Stomach smooth muscle (tissue), 2 donors: Measurements from ENCODE around the gene GRIK2.

Experiments used
- H3K27ac ChIP-seq: one replicate; pipeline ENCODE4 v1.7.0; 2013; ENCODE audit warnings: mild to moderate bottlenecking, low read length, inconsistent platforms
- H3K27me3 ChIP-seq, 2 donors: one replicate each; pipeline ENCODE4 v1.7.0; 2013; ENCODE audit warnings: low read length in 2 of 2; ENCODE audit not compliant: insufficient read depth in 2 of 2, control insufficient read depth in 1 of 2
- H3K36me3 ChIP-seq, 2 donors: one replicate each; pipeline ENCODE4 v1.7.0; 2013; ENCODE audit warnings: low read length in 2 of 2; ENCODE audit not compliant: control insufficient read depth in 2 of 2, insufficient read depth in 2 of 2
- H3K4me1 ChIP-seq: one replicate; pipeline ENCODE4 v1.7.0; 2013; ENCODE audit warnings: low read length; ENCODE audit not compliant: control insufficient read depth, insufficient read depth
- H3K4me3 ChIP-seq, 2 donors: one replicate each; pipeline ENCODE4 v1.7.0; 2013; ENCODE audit warnings: low read length in 2 of 2
- H3K9ac ChIP-seq, 2 donors: one replicate each; pipeline ENCODE4 v1.7.0; 2013; ENCODE audit warnings: low read length in 2 of 2, mild to moderate bottlenecking in 1 of 2
- H3K9me3 ChIP-seq, 2 donors: one replicate each; pipeline ENCODE4 v1.7.0; 2013; ENCODE audit warnings: low read length in 2 of 2; ENCODE audit not compliant: control insufficient read depth in 2 of 2
- donor health status: healthy.
- donor health status: Pancreatic carcinoma.

The GRIK2 gene

GRCh38 chr6:101655109-101655508 is 261.6 kb downstream of the GRIK2 start:
- no peak overlapping the region for H3K27ac ChIP-seq
- no peak overlapping the region for H3K4me3 ChIP-seq
- H3K36me3 ChIP-seq, result no peaks in the 10 kb centered on the region
- no peak overlapping the region for H3K9ac ChIP-seq
- H3K9me3 ChIP-seq, result no peaks in the 10 kb centered on the region
- no peaks in the 10 kb centered on the region for H3K27me3 ChIP-seq
- no peaks in the 10 kb centered on the region for H3K4me1 ChIP-seq

GRCh38 chr6:101662111-101662897 is 268.8 kb downstream of the GRIK2 start:
- Histone ChIP-seq H3K9me3 (no peaks in the 10 kb centered on the region), H3K4me1 (no peaks in the 10 kb centered on the region), H3K36me3 (no peaks in the 10 kb centered on the region)

GRCh38 chr6:101663100-101663499 is 269.6 kb downstream of the GRIK2 start:
- no peak overlapping the region for H3K9ac ChIP-seq
- H3K36me3 ChIP-seq, result no peaks in the 10 kb centered on the region
- H3K27me3 ChIP-seq, result no peaks in the 10 kb centered on the region
- H3K9me3 ChIP-seq, result no peaks in the 10 kb centered on the region
- no peak overlapping the region for H3K27ac ChIP-seq
- no peak overlapping the region for H3K4me3 ChIP-seq
- no peaks in the 10 kb centered on the region for H3K4me1 ChIP-seq

More at GRCh38 chr6:101662111-101662897, 268.8 kb downstream of the GRIK2 start:
- no peak overlapping the region for H3K27ac ChIP-seq
- H3K9ac ChIP-seq, result no peak overlapping the region
- H3K4me3 ChIP-seq, result no peak overlapping the region
- no peaks in the 10 kb centered on the region for H3K27me3 ChIP-seq

- Histone ChIP-seq H3K36me3 (no peaks in the 10 kb centered on the region), H3K9me3 (no peaks in the 10 kb centered on the region), H3K4me3 (no peak overlapping the region), H3K27ac (no peak overlapping the region), H3K27me3 (no peaks in the 10 kb centered on the region), H3K9ac (no peak overlapping the region), H3K4me1 (no peaks in the 10 kb centered on the region)
Measured at GRCh38 chr6:101666256-101666655, 272.7 kb downstream of the GRIK2 start.

- Histone ChIP-seq H3K27me3 (no peaks in the 10 kb centered on the region), H3K4me1 (no peaks in the 10 kb centered on the region), H3K9ac (no peak overlapping the region), H3K9me3 (no peaks in the 10 kb centered on the region), H3K36me3 (no peaks in the 10 kb centered on the region), H3K4me3 (no peak overlapping the region), H3K27ac (no peak overlapping the region)
Measured at GRCh38 chr6:101668496-101669030, 275.1 kb downstream of the GRIK2 start.

- H3K9ac ChIP-seq, result no peak overlapping the region
- H3K4me1 ChIP-seq, result no peaks in the 10 kb centered on the region
- no peaks in the 10 kb centered on the region for H3K36me3 ChIP-seq
- no peak overlapping the region for H3K4me3 ChIP-seq
- no peaks in the 10 kb centered on the region for H3K9me3 ChIP-seq
- no peak overlapping the region for H3K27ac ChIP-seq
- H3K27me3 ChIP-seq, result no peaks in the 10 kb centered on the region
Measured at GRCh38 chr6:101676187-101676586, 282.7 kb downstream of the GRIK2 start.

GRCh38 chr6:101682937-101683336 is 289.4 kb downstream of the GRIK2 start:
- H3K27me3 ChIP-seq, result no peaks in the 10 kb centered on the region
- no peak overlapping the region for H3K9ac ChIP-seq
- H3K27ac ChIP-seq, result no peak overlapping the region
- H3K4me3 ChIP-seq, result no peak overlapping the region
- no peaks in the 10 kb centered on the region for H3K36me3 ChIP-seq
- H3K4me1 ChIP-seq, result no peaks in the 10 kb centered on the region
- H3K9me3 ChIP-seq, result no peaks in the 10 kb centered on the region

- H3K4me3 ChIP-seq, result no peak overlapping the region
- H3K27ac ChIP-seq, result no peak overlapping the region
- no peaks in the 10 kb centered on the region for H3K4me1 ChIP-seq
- H3K9me3 ChIP-seq, result no peaks in the 10 kb centered on the region
- no peaks in the 10 kb centered on the region for H3K36me3 ChIP-seq
- H3K9ac ChIP-seq, result no peak overlapping the region
- H3K27me3 ChIP-seq, result no peaks in the 10 kb centered on the region
Measured at GRCh38 chr6:101683884-101684283, 290.4 kb downstream of the GRIK2 start.

GRCh38 chr6:101686653-101687052 is 293.1 kb downstream of the GRIK2 start:
- H3K9ac ChIP-seq, result no peak overlapping the region
- no peaks in the 10 kb centered on the region for H3K4me1 ChIP-seq
- no peak overlapping the region for H3K4me3 ChIP-seq
- H3K27me3 ChIP-seq, result no peaks in the 10 kb centered on the region
- no peak overlapping the region for H3K27ac ChIP-seq
- H3K36me3 ChIP-seq, result no peaks in the 10 kb centered on the region
- H3K9me3 ChIP-seq, result no peaks in the 10 kb centered on the region

- Histone ChIP-seq H3K4me3 (no peak overlapping the region), H3K27ac (no peak overlapping the region), H3K36me3 (no peaks in the 10 kb centered on the region), H3K9ac (no peak overlapping the region), H3K4me1 (no peaks in the 10 kb centered on the region), H3K27me3 (no peaks in the 10 kb centered on the region), H3K9me3 (no peaks in the 10 kb centered on the region)
Measured at GRCh38 chr6:101689156-101689555, 295.6 kb downstream of the GRIK2 start.

GRCh38 chr6:101689695-101690094 is 296.2 kb downstream of the GRIK2 start:
- Histone ChIP-seq H3K36me3 (no peaks in the 10 kb centered on the region), H3K4me3 (no peak overlapping the region), H3K27ac (no peak overlapping the region), H3K9me3 (no peaks in the 10 kb centered on the region), H3K4me1 (no peaks in the 10 kb centered on the region), H3K9ac (no peak overlapping the region), H3K27me3 (no peaks in the 10 kb centered on the region)
